Smooth muscle cell of the brain vasculature (primary cell): ENCODE measurements around the gene CHCHD3.

Experiments used
- DNase-seq: peaks from one replicate; pipeline ENCODE4 v3.0.0-alpha.2; 2012; ENCODE audit warnings: low read depth, low spot score

Gene CHCHD3

GRCh38 chr7:132865366-132866143 lies 216.3 kb downstream of the CHCHD3 start:
- DNase-seq = no peak

GRCh38 chr7:132861940-132862554 lies 219.8 kb downstream of the CHCHD3 start:
- no peak for DNase-seq

GRCh38 chr7:132861424-132861823 lies 220.5 kb downstream of the CHCHD3 start:
- DNase-seq = no peak

- DNase-seq = no peak
Observed at GRCh38 chr7:132859199-132859598, 222.7 kb downstream of the CHCHD3 start.

- DNase-seq = no peak
Observed at GRCh38 chr7:132858760-132859159, 223.1 kb downstream of the CHCHD3 start.

- no peak for DNase-seq
Observed at GRCh38 chr7:132858251-132858650, 223.6 kb downstream of the CHCHD3 start.

GRCh38 chr7:132857703-132858102 lies 224.2 kb downstream of the CHCHD3 start:
- DNase-seq = no peak

- no peak for DNase-seq
Observed at GRCh38 chr7:132857031-132857430, 224.9 kb downstream of the CHCHD3 start.

- no peak for DNase-seq
Observed at GRCh38 chr7:132856416-132856815, 225.5 kb downstream of the CHCHD3 start.

GRCh38 chr7:132855901-132856300 lies 226.0 kb downstream of the CHCHD3 start:
- DNase-seq = no peak

- DNase-seq = no peak
Observed at GRCh38 chr7:132854238-132854637, 227.7 kb downstream of the CHCHD3 start.

GRCh38 chr7:132847376-132847775 lies 234.5 kb downstream of the CHCHD3 start:
- DNase-seq = no peak

- no peak for DNase-seq
Observed at GRCh38 chr7:132846086-132846485, 235.8 kb downstream of the CHCHD3 start.

- DNase-seq = no peak
Observed at GRCh38 chr7:132842478-132842877, 239.4 kb downstream of the CHCHD3 start.

- DNase-seq = no peak
Observed at GRCh38 chr7:132840199-132840598, 241.7 kb downstream of the CHCHD3 start.

- DNase-seq = no peak
Observed at GRCh38 chr7:132838313-132838712, 243.6 kb downstream of the CHCHD3 start.

GRCh38 chr7:132837529-132837928 lies 244.4 kb downstream of the CHCHD3 start:
- no peak for DNase-seq

GRCh38 chr7:132836746-132837145 lies 245.1 kb downstream of the CHCHD3 start:
- DNase-seq = no peak

GRCh38 chr7:132830941-132831340 lies 250.9 kb downstream of the CHCHD3 start:
- no peak for DNase-seq

- DNase-seq = no peak
Observed at GRCh38 chr7:132828502-132828901, 253.4 kb downstream of the CHCHD3 start.

- DNase-seq = no peak
Observed at GRCh38 chr7:132825932-132826835, 255.7 kb downstream of the CHCHD3 start.

- no peak for DNase-seq
Observed at GRCh38 chr7:132825222-132825621, 256.7 kb downstream of the CHCHD3 start.
